Limb (tissue), 2 donors: ENCODE results near the gene RAD51B.
"Not testable (repeated sequence)": the region's sequence is repeated elsewhere in the genome, so short reads cannot be mapped to it uniquely, and the experiment has no call there.

ENCODE experiments used
- DNase-seq, 2 donors: peaks; one replicate each; pipeline ENCODE4 v3.0.0-alpha.2; 2016; ENCODE audit errors: extremely low spot score in 2 of 2

RAD51B gene

GRCh38 chr14:68266998-68267397, 447.4 kb downstream of the RAD51B start:
- DNase-seq = no peak

- no peak for DNase-seq
Observed at GRCh38 chr14:68268197-68268596, 448.6 kb downstream of the RAD51B start.

DNA sequence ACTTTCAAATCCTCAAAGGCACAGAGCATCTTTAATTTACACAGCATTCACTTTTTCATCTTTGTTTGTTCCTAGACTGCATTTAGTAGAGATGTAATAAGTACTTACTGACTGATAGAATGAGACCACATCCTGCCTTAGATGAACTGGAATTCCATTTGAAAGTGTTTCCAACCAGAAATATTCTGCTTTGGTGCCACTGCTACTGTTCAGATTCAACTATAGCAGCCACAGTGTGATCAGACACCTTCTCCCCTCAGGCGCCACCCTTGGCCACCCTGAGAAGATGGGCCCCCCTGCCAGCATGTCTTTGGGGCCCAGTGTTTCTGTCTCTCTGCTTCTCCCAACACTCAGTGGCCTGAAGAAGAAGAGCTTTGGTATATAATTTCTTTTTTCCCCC, 449.1 kb downstream of the RAD51B start:
- no peak for DNase-seq

- no peak for DNase-seq
Observed at GRCh38 chr14:68269136-68269927, 449.8 kb downstream of the RAD51B start.

- DNase-seq = no peak
Observed at GRCh38 chr14:68270342-68270741, 450.8 kb downstream of the RAD51B start.

DNA sequence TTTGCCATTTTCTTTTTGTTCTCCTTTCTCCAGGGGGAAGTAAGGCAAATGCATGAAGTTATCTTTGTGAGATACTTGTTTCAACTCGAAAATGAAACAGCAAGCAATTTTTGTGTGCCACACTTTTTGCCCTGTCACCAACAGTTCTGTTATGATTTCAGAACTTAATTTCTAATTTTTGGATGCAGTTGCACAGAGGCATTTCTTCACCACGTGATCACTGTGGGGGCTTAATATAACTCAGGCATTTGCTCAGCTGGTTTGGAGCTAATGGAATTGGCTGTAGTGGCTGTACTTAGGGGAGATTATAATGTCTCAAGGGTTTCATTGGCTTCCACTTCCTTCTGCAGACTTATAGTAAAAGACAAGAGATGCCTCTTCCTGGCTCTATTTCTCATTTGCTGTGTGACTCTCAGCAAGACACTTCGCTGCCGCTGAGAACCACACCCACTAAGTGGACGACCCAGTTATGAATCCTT, 452.4 kb downstream of the RAD51B start:
- DNase-seq = no peak

DNA sequence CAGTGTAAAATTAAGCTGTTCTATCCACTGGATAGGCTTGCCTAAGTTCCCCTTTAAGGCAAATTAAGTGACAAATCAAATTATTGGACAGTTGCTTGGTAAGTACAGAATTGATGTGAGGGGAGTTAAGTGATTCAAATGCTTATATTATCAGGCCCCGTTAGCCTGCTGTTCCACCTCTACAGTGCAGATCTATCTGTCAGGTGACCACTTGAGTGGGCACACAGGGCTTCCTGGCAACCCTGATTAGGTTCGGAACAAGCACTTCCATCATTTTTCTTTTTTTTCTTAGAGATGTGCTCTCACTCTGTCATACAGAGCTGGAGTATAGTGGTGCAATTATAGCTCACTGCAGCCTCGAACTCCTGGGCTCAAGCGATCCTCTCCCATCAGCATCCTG, 453.8 kb downstream of the RAD51B start:
- no peak for DNase-seq

GRCh38 chr14:68274725-68275124, 455.1 kb downstream of the RAD51B start:
- DNase-seq = no peak

DNA sequence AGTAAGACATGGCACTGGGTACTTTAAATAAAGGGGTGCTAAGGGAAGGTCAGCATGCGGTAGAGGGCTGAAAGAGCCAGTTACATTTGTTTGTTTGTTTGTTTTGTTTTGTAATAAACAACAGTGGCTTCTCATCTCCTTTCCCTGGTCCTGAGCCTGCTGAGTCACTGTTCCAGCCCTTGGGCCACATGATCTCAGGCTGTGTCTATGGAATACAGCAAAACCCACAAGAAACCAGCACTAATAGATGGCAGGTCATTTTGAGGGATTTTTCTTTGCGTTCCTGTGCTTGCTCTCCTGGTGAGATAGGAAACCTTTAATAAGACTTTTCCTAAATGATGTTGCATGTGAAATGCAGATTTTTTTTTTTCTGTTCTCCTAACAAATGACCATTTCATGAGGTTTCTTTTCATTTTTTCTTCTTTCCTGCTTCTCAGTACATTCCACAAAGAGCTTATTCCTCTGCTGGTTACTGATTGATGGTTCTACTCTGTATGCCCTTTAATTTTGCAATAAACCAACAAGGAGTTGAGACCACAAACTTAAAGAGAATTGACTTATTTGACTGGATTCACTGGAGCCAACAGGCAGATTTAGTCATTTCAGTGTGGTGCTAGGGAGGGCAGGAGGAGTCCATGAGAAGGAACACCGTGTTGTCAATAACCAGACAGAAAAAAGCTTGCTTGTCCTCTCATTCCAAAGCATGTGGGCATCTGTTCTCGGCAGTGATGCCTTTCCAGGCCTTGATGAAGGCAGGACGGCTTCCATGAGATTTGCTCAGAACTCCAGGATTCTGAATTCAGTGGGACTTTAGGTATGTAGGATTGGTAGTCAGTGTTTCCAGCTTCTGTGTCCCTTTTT, 459.2 kb downstream of the RAD51B start:
- no peak for DNase-seq

- DNase-seq = no peak
Observed at GRCh38 chr14:68279437-68279720, 459.8 kb downstream of the RAD51B start.

- DNase-seq = no peak
Observed at GRCh38 chr14:68279777-68280233, 460.2 kb downstream of the RAD51B start.

DNA sequence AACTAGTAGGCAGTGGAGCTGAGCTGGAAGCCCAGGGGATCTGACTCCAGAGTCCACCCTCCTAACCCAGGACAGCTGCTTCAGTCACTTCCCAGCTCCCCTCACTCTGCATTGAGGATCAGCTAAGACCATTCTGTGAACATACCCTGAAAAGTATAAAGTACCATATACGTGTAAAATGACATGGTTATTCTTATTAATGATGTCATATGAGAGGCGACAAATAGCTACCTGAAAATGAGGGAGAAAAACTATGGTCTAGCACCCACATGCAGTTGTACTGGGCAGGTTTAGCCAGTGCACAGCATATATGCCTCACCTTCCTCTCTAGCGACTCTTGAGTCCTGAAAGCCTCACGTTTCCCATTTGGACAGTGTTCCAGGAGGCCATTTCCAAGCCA, 461.9 kb downstream of the RAD51B start:
- no peak for DNase-seq

- DNase-seq = no peak
Observed at GRCh38 chr14:68282479-68283377, 463.1 kb downstream of the RAD51B start.

DNA sequence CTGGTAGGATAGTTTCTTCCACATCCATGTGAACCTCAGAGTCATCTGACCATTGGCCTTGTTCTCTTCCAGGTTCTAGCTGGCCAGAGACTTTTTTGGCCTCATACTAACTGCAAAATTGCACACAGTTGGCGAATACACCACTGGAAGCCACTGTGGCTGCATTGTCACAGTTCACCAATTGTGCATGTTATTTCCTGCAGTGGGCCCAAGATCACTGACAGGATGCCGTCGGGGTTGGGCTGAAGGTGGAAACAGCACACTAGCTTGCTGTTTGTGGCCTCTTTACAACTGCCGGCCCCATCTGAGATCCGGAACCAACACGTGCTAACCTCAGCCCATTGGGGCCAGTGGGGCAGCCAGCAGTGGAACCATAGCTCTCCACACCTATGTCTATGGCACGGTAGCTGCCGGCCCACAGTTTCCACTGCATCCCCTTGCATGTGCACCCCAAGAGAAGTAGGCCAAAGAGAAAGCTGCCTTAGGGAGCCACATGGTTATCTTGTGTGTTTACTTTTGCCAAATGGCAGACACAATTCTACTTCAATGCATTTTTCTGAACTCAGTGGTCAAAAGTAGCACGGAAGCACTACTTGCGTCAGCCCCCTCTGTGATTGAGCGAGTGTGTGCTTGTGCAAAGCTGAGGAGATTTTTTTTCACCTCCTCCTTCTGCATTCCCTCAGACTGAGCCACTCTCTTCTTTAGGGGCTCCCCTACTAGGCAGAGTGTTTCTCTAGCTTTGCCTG, 464.0 kb downstream of the RAD51B start:
- DNase-seq = no peak

DNA sequence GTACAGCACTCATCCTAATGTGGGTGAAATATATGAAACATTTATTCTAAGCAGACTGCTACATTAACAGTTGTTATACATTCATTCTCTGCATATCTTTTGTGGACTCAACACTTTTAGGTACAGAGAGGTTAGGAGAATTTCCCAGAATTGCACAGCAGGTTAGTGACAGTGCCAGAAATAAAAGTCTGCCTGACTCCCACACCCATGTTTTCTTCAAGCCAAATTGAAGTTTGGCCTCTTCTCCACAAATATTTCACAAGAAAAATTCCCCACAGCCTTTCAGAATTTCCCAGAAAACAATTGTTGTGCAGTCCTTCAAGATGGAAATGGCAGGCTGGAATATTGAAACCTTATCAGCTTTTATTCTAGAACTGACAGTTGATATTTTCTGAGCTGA, 464.8 kb downstream of the RAD51B start:
- no peak for DNase-seq

- no peak for DNase-seq
Observed at GRCh38 chr14:68284834-68285233, 465.3 kb downstream of the RAD51B start.

GRCh38 chr14:68285421-68286179, 466.0 kb downstream of the RAD51B start:
- no peak for DNase-seq

DNA sequence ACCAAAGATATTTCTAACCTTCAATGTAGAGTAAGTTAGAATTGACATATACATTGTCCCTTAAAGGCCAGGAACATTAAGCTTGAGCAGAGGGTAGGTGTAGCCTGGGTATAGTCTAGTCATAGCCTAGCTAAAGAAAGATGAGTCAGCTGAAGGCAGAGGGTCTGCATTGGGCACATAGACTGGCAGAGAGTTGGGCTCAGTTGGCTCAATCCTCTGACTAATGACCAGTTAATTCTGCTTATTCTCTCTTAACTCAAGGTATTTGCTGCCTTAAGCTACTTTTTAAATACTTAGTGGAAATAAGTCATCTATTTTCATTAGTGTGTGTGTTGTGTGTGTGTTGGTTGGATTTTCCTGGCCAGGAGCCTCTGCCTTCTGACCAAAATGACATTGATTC, 467.1 kb downstream of the RAD51B start:
- no peak for DNase-seq

DNA sequence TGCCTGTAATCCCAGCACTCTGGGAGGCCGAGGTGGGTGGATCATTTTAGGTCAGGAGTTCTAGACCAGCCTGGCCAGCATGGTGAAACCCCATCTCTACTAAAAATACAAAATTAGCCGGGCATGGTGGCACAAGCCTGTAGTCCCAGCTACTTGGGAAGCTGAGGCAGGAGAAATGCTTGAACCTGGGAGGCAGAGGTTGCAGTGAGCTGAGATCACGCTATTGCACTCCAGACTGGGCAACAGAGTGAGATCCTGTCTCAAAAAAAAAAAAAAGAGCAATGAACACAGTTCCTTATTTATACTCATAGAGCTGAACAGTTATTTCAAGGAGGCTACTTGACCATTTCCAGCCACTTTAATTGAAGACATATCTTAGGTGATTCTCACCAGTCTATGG, 469.9 kb downstream of the RAD51B start:
- DNase-seq = not testable (repeated sequence)

DNA sequence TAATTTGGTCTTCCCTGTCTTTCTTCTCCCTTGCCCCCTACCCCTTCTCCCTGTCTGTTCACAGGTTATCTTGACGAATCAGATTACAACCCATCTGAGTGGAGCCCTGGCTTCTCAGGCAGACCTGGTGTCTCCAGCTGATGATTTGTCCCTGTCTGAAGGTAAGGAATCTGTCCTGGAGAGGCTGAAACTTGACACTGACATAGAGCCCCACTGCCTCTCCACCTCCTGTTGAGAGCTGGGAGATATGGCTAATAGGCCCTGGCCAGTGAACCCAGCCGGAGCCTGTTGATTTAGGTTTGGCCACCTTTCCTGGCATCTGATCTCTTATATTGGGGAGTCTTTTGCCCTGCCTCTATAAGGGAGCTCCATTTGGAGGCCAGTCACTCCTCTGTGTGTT, 472.2 kb downstream of the RAD51B start:
- no peak for DNase-seq
